ENCODE measurements around the gene OSBPL10. TPM values are rescaled to one million over a fixed set of nuclear protein-coding genes. Genes with fewer than 3 reads are reported as not detected.

The OSBPL10 gene
- total RNA-seq, 2 donors from 2014 or later = 23.8 to 33.6 TPM

- DNase-seq = no peak
- Mint-ChIP-seq H3K4me1 (peaks cover 14% of the 10 kb centered on the region), H3K27ac (no peak overlapping the region), H3K9me3 (no peaks in the 10 kb centered on the region), H3K36me3 (ENCODE audit: low read depth) (no peaks in the 10 kb centered on the region), H3K4me3 (no peak overlapping the region), H3K27me3 (ENCODE audit: insufficient read depth) (no peaks in the 10 kb centered on the region)
- Histone ChIP-seq H3K4me3 (ENCODE audit: low read length) (no peak overlapping the region), H3K9ac (ENCODE audit: extremely low read depth, low read length, poor library complexity, severe bottlenecking) (no peak overlapping the region), H3K36me3 (ENCODE audit: control insufficient read depth, insufficient read depth, low read length) (no peaks in the 10 kb centered on the region), H3K9me3 (ENCODE audit: control insufficient read depth, low read length) (no peaks in the 10 kb centered on the region), H3K4me1 (ENCODE audit: control insufficient read depth, insufficient read depth, low read length) (peaks cover 7% of the 10 kb centered on the region), H3K27me3 (ENCODE audit: control insufficient read depth, insufficient read depth, low read length, poor library complexity, severe bottlenecking) (no peaks in the 10 kb centered on the region), H3K27ac (ENCODE audit: low read depth, low read length) (no peak overlapping the region)
- TF ChIP-seq CTCF (conservative IDR thresholded peaks at IDR 0.05) = no peak
- WGBS, 2 experiments (ENCODE audit: insufficient coverage in 1 of 2, insufficient read length in 1 of 2) = 90 to 94% methylated on average over 5 to 6 of the region's 6 CpGs
These were observed 133.3 kb downstream of the OSBPL10 start for GRCh38 chr3:31847760-31848159.

DNA sequence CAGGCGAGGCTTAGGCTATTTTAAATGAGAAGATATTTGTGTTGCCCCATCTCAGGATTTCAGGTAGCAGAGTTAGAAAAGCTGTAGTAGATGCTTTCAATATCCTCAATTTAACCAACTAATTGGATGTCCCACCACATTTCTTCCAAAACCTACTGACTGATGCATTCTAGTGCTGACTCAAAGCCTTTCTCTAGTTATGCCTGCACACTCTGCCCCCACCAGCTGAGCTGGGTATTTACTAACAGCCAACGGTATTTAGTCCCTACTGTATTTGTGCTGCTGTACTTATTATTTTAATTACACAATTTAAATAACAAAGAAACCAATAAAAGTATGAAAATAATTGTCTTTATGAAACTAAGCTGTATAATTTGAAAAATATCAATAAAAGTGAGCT, 139.5 kb downstream of the OSBPL10 start:
- H3K27me3 ChIP-seq (ENCODE audit: control insufficient read depth, insufficient read depth, low read length, poor library complexity, severe bottlenecking) = no peaks in the 10 kb centered on the region
- peaks cover 11% of the 10 kb centered on the region for H3K9me3 ChIP-seq (ENCODE audit: control insufficient read depth, low read length)
- Mint-ChIP-seq H3K9me3 (peaks cover 2% of the 10 kb centered on the region), H3K27ac (no peak overlapping the region), H3K4me3 (no peak overlapping the region), H3K4me1 (peaks cover 26% of the 10 kb centered on the region), H3K36me3 (ENCODE audit: low read depth) (no peaks in the 10 kb centered on the region), H3K27me3 (ENCODE audit: insufficient read depth) (no peaks in the 10 kb centered on the region)
- no peak overlapping the region for H3K27ac ChIP-seq (ENCODE audit: low read depth, low read length)
- no peak overlapping the region for H3K4me3 ChIP-seq (ENCODE audit: low read length)
- no peak for DNase-seq
- no peak overlapping the region for H3K9ac ChIP-seq (ENCODE audit: extremely low read depth, low read length, poor library complexity, severe bottlenecking)
- 83% methylated on average over 1 of the region's 2 CpGs; no CpG with 5 or more reads in 1 of the 2 experiments for WGBS, 2 experiments (ENCODE audit: insufficient coverage in 1 of 2, insufficient read length in 1 of 2)
- TF ChIP-seq CTCF (conservative IDR thresholded peaks at IDR 0.05) = no peak
- H3K4me1 ChIP-seq (ENCODE audit: control insufficient read depth, insufficient read depth, low read length) = peaks cover 7% of the 10 kb centered on the region
- H3K36me3 ChIP-seq (ENCODE audit: control insufficient read depth, insufficient read depth, low read length) = no peaks in the 10 kb centered on the region

GRCh38 chr3:31840252-31840651, 140.8 kb downstream of the OSBPL10 start:
- Mint-ChIP-seq H3K36me3 (ENCODE audit: low read depth) (no peaks in the 10 kb centered on the region), H3K9me3 (peaks cover 2% of the 10 kb centered on the region), H3K4me1 (peaks cover 30% of the 10 kb centered on the region), H3K27me3 (ENCODE audit: insufficient read depth) (no peaks in the 10 kb centered on the region), H3K27ac (no peak overlapping the region), H3K4me3 (no peak overlapping the region)
- 93 to 94% methylated on average over 2 to 4 of the region's 4 CpGs for WGBS, 2 experiments (ENCODE audit: insufficient coverage in 1 of 2, insufficient read length in 1 of 2)
- no peaks in the 10 kb centered on the region for H3K36me3 ChIP-seq (ENCODE audit: control insufficient read depth, insufficient read depth, low read length)
- no peak for DNase-seq
- H3K9me3 ChIP-seq (ENCODE audit: control insufficient read depth, low read length) = peaks cover 11% of the 10 kb centered on the region
- no peak overlapping the region for H3K27ac ChIP-seq (ENCODE audit: low read depth, low read length)
- no peaks in the 10 kb centered on the region for H3K27me3 ChIP-seq (ENCODE audit: control insufficient read depth, insufficient read depth, low read length, poor library complexity, severe bottlenecking)
- TF ChIP-seq CTCF (conservative IDR thresholded peaks at IDR 0.05) = no peak
- H3K4me3 ChIP-seq (ENCODE audit: low read length) = no peak overlapping the region
- H3K4me1 ChIP-seq (ENCODE audit: control insufficient read depth, insufficient read depth, low read length) = peaks cover 7% of the 10 kb centered on the region
- no peak overlapping the region for H3K9ac ChIP-seq (ENCODE audit: extremely low read depth, low read length, poor library complexity, severe bottlenecking)
